Endothelial cell of umbilical vein (primary cell): ENCODE measurements around the gene C1orf159. TPM values are rescaled to one million over a fixed set of nuclear protein-coding genes. Genes with fewer than 3 reads are reported as not detected.

Experiments
- BruUV-seq: library from RNA; stranded (reverse); fragments of 400-500 nt; replicated peaks from 2 replicates; lab custom pipeline; 2021; lab: Mats Ljungman, UMichigan
- CTCF ChIA-PET: fragments of 300-600, 350-600 bp; sonication (Branson Sonifier 250); formaldehyde crosslinking; loops from one replicate; lab custom pipeline; 2021; ENCODE audit warnings: antibody characterized with exemption, inconsistent platforms; lab: Charles Lee
- POLR2A ChIA-PET: fragments of 300-600, 350-600 bp; sonication (Branson Sonifier 250); formaldehyde crosslinking; loops from one replicate; lab custom pipeline; 2021; ENCODE audit warnings: antibody characterized with exemption, inconsistent platforms; lab: Charles Lee
- DNase-seq: peaks from one replicate; pipeline ENCODE4 v3.0.0-alpha.2; 2011; ENCODE audit warnings: low read depth, low spot score
- FAIRE-seq: peaks from 2 replicates; lab custom pipeline; 2011; peaks lifted over from hg19 to GRCh38; lab: Jason Lieb, UNC
- H2AFZ ChIP-seq: 2 replicates; pipeline ENCODE4 v1.6.0; 2012; ENCODE audit warnings: low read depth, low read length, control low read depth, inconsistent platforms
- H3K27ac ChIP-seq: 2 replicates; pipeline ENCODE4 v1.5.1; 2011; ENCODE audit warnings: low read depth, mild to moderate bottlenecking, control low read depth, low read length, moderate library complexity; ENCODE audit not compliant: insufficient read depth
- H3K27me3 ChIP-seq, 2 experiments: 2 replicates each; pipeline versions ENCODE4 v1.6.0 to v1.6.1; 2011; ENCODE audit warnings: low read length in 2 of 2, mixed read lengths in 1 of 2; ENCODE audit not compliant: control insufficient read depth in 2 of 2, insufficient read depth in 2 of 2
- H3K36me3 ChIP-seq, 2 experiments: 2 replicates in 1 of 2; 3 replicates in 1 of 2; pipeline ENCODE4 v1.5.1; 2011; ENCODE audit warnings: low read length in 2 of 2, mild to moderate bottlenecking in 1 of 2, moderate library complexity in 1 of 2; ENCODE audit not compliant: control insufficient read depth in 2 of 2, insufficient read depth in 2 of 2; ENCODE audit errors: extremely low read depth in 1 of 2
- H3K4me1 ChIP-seq: 3 replicates; pipeline ENCODE4 v1.5.1; 2011; ENCODE audit warnings: mild to moderate bottlenecking, low read length; ENCODE audit not compliant: control insufficient read depth, insufficient read depth; ENCODE audit errors: extremely low read depth
- H3K4me2 ChIP-seq: 2 replicates; pipeline ENCODE4 v1.6.1; 2011; ENCODE audit warnings: low read length, control low read depth, mixed read lengths; ENCODE audit not compliant: insufficient read depth
- H3K4me3 ChIP-seq, 3 experiments: fragments of 200-600 bp in 1 of 3; sonication (generic), shearing (Covaris generic) in 1 of 3; replicated peaks in 1 of 3; 2 replicates each; pipeline ENCODE4 v1.5.1; 2011 to 2016; ENCODE audit warnings: control low read depth in 3 of 3, low read length in 3 of 3, mild to moderate bottlenecking in 2 of 3, inconsistent platforms in 1 of 3, low read depth in 1 of 3, moderate library complexity in 1 of 3; ENCODE audit not compliant: insufficient read depth in 1 of 3
- H3K79me2 ChIP-seq: 2 replicates; pipeline ENCODE4 v1.6.0; 2012; ENCODE audit warnings: low read length, inconsistent platforms; ENCODE audit not compliant: control insufficient read depth, insufficient read depth
- H3K9ac ChIP-seq: replicated peaks from 2 replicates; pipeline ENCODE3; 2011; ENCODE audit warnings: low read length, control low read depth; ENCODE audit not compliant: insufficient read depth; ENCODE audit errors: extremely low read depth
- H3K9me1 ChIP-seq: replicated peaks from 3 replicates; pipeline ENCODE4 v1.6.0; 2011; ENCODE audit warnings: mild to moderate bottlenecking, low read length; ENCODE audit not compliant: control insufficient read depth, insufficient read depth; ENCODE audit errors: extremely low read depth
- H3K9me3 ChIP-seq: replicated peaks from 2 replicates; pipeline ENCODE4 v1.5.1; 2012; ENCODE audit warnings: low read length, inconsistent platforms; ENCODE audit not compliant: control insufficient read depth, insufficient read depth
- H4K20me1 ChIP-seq: replicated peaks from 2 replicates; pipeline ENCODE3; 2011; ENCODE audit warnings: mild to moderate bottlenecking, low read length; ENCODE audit not compliant: control insufficient read depth, insufficient read depth; ENCODE audit errors: extremely low read depth
- CTCF ChIP-seq, 2 donors: IDR thresholded peaks; 1 replicate in 1 of 2; 2 replicates in 1 of 2; pipeline ENCODE4 v1.5.1; 2011; ENCODE audit warnings: low read length in 2 of 2, mild to moderate bottlenecking in 2 of 2, moderate library complexity in 2 of 2, control low read depth in 1 of 2, inconsistent platforms in 1 of 2, low read depth in 1 of 2; ENCODE audit not compliant: insufficient read depth in 1 of 2; ENCODE audit errors: extremely low read depth in 1 of 2
- EZH2 ChIP-seq: IDR thresholded peaks from 2 replicates; pipeline ENCODE4 v1.6.1; 2012; ENCODE audit warnings: borderline replicate concordance, low read depth, mild to moderate bottlenecking, moderate library complexity, low read length, inconsistent platforms; ENCODE audit not compliant: severe bottlenecking
- FOS ChIP-seq: IDR thresholded peaks from 2 replicates; pipeline ENCODE4 v1.6.1; 2011; ENCODE audit warnings: mild to moderate bottlenecking, low read length, moderate library complexity, borderline replicate concordance; ENCODE audit not compliant: insufficient read depth
- GATA2 ChIP-seq: IDR thresholded peaks from 2 replicates; pipeline ENCODE4 v1.7.0; 2011; ENCODE audit warnings: low read depth, mild to moderate bottlenecking, moderate library complexity, mixed read lengths, low read length; ENCODE audit not compliant: insufficient read length, insufficient read depth
- JUN ChIP-seq: IDR thresholded peaks from 2 replicates; pipeline ENCODE4 v1.6.1; 2011; ENCODE audit warnings: borderline replicate concordance, low read depth; ENCODE audit not compliant: insufficient read length, insufficient read depth
- MAX ChIP-seq: IDR thresholded peaks from 2 replicates; pipeline ENCODE4 v1.6.1; 2011; ENCODE audit not compliant: insufficient read depth, insufficient read length
- MYC ChIP-seq: IDR thresholded peaks from one replicate; pipeline ENCODE4 v1.6.1; 2011; ENCODE audit warnings: mild to moderate bottlenecking, low read depth, low read length
- POLR2A ChIP-seq: IDR thresholded peaks from 2 replicates; pipeline ENCODE4 v1.6.1; 2012; ENCODE audit warnings: low read depth, mild to moderate bottlenecking, control low read depth, low read length
- POLR2AphosphoS5 ChIP-seq: IDR thresholded peaks from 2 replicates; pipeline ENCODE4 v1.6.1; 2012; ENCODE audit warnings: low read depth, mild to moderate bottlenecking, control low read depth, low read length, moderate library complexity; ENCODE audit not compliant: insufficient read depth
- dilution Hi-C: fragments of 300-500 bp; cut with MboI; formaldehyde crosslinking; loops from one replicate; pipeline ENCODE4 v1.15.0; 2019; ENCODE audit warnings: low sequenced_read_pairs; ENCODE audit not compliant: extremely low pct_ligation_motif_present
- intact Hi-C: fragments of 100-400 bp; cut with micrococcal nuclease; formaldehyde crosslinking; loops from one replicate; pipeline ENCODE4 v1.10.0; 2022
- polyA plus RNA-seq, 4 experiments: library from polyadenylated mRNA; depleted of rRNA in 3 of 4; stranded (reverse) in 3 of 4; unstranded in 1 of 4; fragments of >200 nt; gene quantifications; 2 replicates each; pipeline versions ENCODE4 v1.2.1 to v1.2.3, GENCODE V29; 2011 to 2012; ENCODE audit warnings: missing spikeins in 1 of 4
- total RNA-seq: library from RNA; stranded (reverse); gene quantifications from 2 replicates; pipeline ENCODE4 v1.2.3, GENCODE V29; 2021

The C1orf159 gene
- total and polyA plus RNA-seq, 2 donors (not counting 3 experiments of a cell fraction or from before 2014, with no cell fraction given): 16.1 to 20.1 TPM

- H3K9ac ChIP-seq: no peak overlapping the region
- no peaks in the 10 kb centered on the region for H3K4me1 ChIP-seq
- H3K27me3 ChIP-seq: no peaks in the 10 kb centered on the region
- no peaks in the 10 kb centered on the region for H4K20me1 ChIP-seq
- TF ChIP-seq EZH2 (no peak), JUN (no peak), MAX (no peak), POLR2A (no peak), FOS (no peak), POLR2AphosphoS5 (no peak), CTCF (IDR thresholded peaks at IDR 0.05; ENCODE audit: extremely low read depth in 1 of 2, insufficient read depth in 1 of 2, low read depth in 1 of 2, low read length in 2 of 2) (no peak), GATA2 (no peak), MYC (no peak)
- FAIRE-seq (no peak), DNase-seq (no peak)
- H3K27ac ChIP-seq: no peak overlapping the region
- no peaks in the 10 kb centered on the region for H3K36me3 ChIP-seq
- no peaks in the 10 kb centered on the region for H3K9me3 ChIP-seq
- ChIA-PET POLR2A (interaction anchor here (0.7 kb wide), 1 partner anchor 17 kb away, joined by 3 read pairs; no protein-coding TSS in a partner anchor), CTCF (interaction anchor here (1.5 to 4.1 kb wide), 4 partner anchors 107 to 167 kb away, joined by 3 to 18 read pairs (median 6); partner anchors contain the start of genes B3GALT6 and SDF4)
- H3K4me2 ChIP-seq: no peak overlapping the region
- no peak overlapping the region for H3K4me3 ChIP-seq
- BruUV-seq: no TSS peak
- no peaks in the 10 kb centered on the region for H3K9me1 ChIP-seq
- no peak overlapping the region for H2AFZ ChIP-seq
- dilution Hi-C loops: no loop called here
- no peaks in the 10 kb centered on the region for H3K79me2 ChIP-seq
- intact Hi-C loops: loop anchor here (5.0 kb wide), 2 partner anchors 123 to 183 kb away; partner anchors contain the start of genes ACAP3, C1QTNF12 and PUSL1
Measured at GRCh38 chr1:1124508-1124785, 8.6 kb upstream of the C1orf159 start.
